ENCODE results near the gene KRTAP9-6. TPM values are rescaled to one million over a fixed set of nuclear protein-coding genes. Genes with fewer than 3 reads are reported as not detected.
"Not testable (repeated sequence)": the region's sequence is repeated elsewhere in the genome, so short reads cannot be mapped to it uniquely, and the experiment has no call there.

The KRTAP9-6 gene
- total and polyA plus RNA-seq, 2 of the 13 experiments (the other 11 are each of a cell fraction or from before 2014, with no cell fraction given), result not detected

DNA sequence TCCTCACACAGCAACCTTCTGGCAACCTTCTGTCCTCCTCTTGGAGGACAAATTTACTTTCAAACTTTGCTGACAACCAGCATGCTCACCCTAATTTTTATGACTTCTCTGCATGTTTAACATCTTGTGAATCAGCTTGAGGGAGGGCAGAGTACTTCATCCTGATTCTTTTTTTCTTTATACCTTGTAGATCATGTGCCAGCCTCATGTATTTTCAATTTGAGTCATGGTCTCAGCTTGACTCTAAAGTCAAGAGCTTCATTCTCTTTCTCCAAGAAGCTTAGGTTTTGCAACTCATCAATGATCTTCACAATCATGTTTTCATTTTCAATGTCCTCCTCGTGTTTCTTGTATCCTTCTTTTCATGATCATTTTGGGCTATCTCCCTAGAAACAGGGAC lies 6.7 kb downstream of the KRTAP9-6 start (continued):
- TF ChIP-seq, protein P1, sequence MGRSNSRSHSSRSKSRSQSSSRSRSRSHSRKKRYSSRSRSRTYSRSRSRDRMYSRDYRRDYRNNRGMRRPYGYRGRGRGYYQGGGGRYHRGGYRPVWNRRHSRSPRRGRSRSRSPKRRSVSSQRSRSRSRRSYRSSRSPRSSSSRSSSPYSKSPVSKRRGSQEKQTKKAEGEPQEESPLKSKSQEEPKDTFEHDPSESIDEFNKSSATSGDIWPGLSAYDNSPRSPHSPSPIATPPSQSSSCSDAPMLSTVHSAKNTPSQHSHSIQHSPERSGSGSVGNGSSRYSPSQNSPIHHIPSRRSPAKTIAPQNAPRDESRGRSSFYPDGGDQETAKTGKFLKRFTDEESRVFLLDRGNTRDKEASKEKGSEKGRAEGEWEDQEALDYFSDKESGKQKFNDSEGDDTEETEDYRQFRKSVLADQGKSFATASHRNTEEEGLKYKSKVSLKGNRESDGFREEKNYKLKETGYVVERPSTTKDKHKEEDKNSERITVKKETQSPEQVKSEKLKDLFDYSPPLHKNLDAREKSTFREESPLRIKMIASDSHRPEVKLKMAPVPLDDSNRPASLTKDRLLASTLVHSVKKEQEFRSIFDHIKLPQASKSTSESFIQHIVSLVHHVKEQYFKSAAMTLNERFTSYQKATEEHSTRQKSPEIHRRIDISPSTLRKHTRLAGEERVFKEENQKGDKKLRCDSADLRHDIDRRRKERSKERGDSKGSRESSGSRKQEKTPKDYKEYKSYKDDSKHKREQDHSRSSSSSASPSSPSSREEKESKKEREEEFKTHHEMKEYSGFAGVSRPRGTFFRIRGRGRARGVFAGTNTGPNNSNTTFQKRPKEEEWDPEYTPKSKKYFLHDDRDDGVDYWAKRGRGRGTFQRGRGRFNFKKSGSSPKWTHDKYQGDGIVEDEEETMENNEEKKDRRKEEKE (IDR thresholded peaks at IDR 0.05), result no peak

DNA sequence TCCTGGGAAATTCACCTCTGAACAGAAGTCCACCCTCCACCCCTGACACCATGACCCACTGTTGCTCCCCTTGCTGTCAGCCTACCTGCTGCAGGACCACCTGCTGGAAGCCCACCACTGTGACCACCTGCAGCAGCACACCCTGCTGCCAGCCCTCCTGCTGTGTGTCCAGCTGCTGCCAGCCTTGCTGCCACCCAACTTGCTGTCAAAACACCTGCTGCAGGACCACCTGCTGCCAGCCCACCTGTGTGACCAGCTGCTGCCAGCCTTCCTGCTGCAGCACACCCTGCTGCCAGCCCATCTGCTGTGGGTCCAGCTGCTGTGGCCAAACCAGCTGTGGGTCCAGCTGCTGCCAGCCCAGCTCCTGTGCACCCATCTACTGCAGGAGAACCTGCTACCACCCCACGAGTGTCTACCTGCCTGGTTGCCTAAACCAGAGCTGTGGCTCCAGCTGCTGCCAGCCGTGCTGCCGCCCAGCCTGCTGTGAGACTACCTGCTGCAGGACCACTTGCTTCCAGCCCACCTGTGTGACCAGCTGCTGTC lies 10.5 kb downstream of the KRTAP9-6 start, which contains the start of gene KRTAP9-7:
KRTAP9-7 (plus strand) TSS at position 51 of the 543 bp plus-strand sequence; CDS start at position 51, 0 bp downstream.
- 69% methylated on average over 2 of the region's 3 CpGs for WGBS (ENCODE audit: low lambda C conversion rate)
- CTCF ChIA-PET (ENCODE audit: low intra/inter-chr PET ratio, low total read pairs); H3K27me3 ChIP-seq (ENCODE audit: control insufficient read depth in 1 of 2, insufficient read depth in 2 of 2, low read length in 2 of 2); H3K79me2 ChIP-seq (ENCODE audit: insufficient read depth, low read length); H2AFZ ChIP-seq (ENCODE audit: low read length); BruUV-seq (replicated peaks); H3K4me1 ChIP-seq (ENCODE audit: insufficient read depth, low read length); H3K9ac ChIP-seq (ENCODE audit: insufficient read depth, low read depth, low read length); H3K4me3 ChIP-seq (replicated peaks in 1 of 3; ENCODE audit: insufficient read depth in 1 of 3, low read depth in 2 of 3, low read length in 3 of 3); in situ Hi-C loops (cut with HindIII; ENCODE audit: extremely low pct_ligation_motif_present, low pct_unique_long_range_greater_than_20kb); H3K36me3 ChIP-seq (replicated peaks in 1 of 2; ENCODE audit: control insufficient read depth in 1 of 2, insufficient read depth in 2 of 2, low read length in 2 of 2); FAIRE-seq; H3K9me3 ChIP-seq (ENCODE audit: low read length); intact Hi-C loops (cut with micrococcal nuclease; ENCODE audit: unreplicated experiment); DNase-seq (ENCODE audit: low spot score); POLR2A ChIA-PET; H3K27ac ChIP-seq (ENCODE audit: extremely low read length, insufficient read depth, low read length); ATAC-seq; H3K4me2 ChIP-seq (ENCODE audit: low read depth, low read length); H4K20me1 ChIP-seq (ENCODE audit: insufficient read depth, low read length): not testable (repeated sequence)
